Measurements from ENCODE around the gene GGTLC2. TPM values are rescaled to one million over a fixed set of nuclear protein-coding genes. Genes with fewer than 3 reads are reported as not detected.
A peak's percentile ranks its signal among the peaks of the same experiment; 100 is the strongest.

GGTLC2 gene
- total and polyA plus RNA-seq, 2 experiments from 2014 or later, result 0.37 TPM; not detected in 1

- no peaks in the 10 kb centered on the region for H3K27me3 ChIP-seq
- no peaks in the 10 kb centered on the region for H3K36me3 ChIP-seq (replicated peaks; ENCODE audit: insufficient read depth, low read depth)
- DNase-seq (ENCODE audit: low spot score), result no peak
- no peaks in the 10 kb centered on the region for H3K9me3 ChIP-seq (ENCODE audit: low read depth)
- peak overlapping the region; percentile 86 for H3K27ac ChIP-seq
- 83% methylated on average over 4 of the region's 4 CpGs for WGBS (ENCODE audit: low lambda C conversion rate, missing lambda C conversion rate)
- H4K20me1 ChIP-seq (ENCODE audit: insufficient read depth, poor library complexity, severe bottlenecking), result no peaks in the 10 kb centered on the region
- H3K9me2 ChIP-seq (replicated peaks; ENCODE audit: insufficient read depth), result no peaks in the 10 kb centered on the region
- H3K4me3 ChIP-seq, result no peak overlapping the region
- peaks cover 37% of the 10 kb centered on the region for H3K4me1 ChIP-seq (ENCODE audit: insufficient read depth)
- H2AFZ ChIP-seq, result no peak overlapping the region
- H3K4me2 ChIP-seq, result peak overlapping the region; percentile 1
- no peaks in the 10 kb centered on the region for H3K79me2 ChIP-seq
- TF ChIP-seq EZH2 (IDR thresholded peaks at IDR 0.05; ENCODE audit: borderline replicate concordance), result no peak
These were observed 36.0 kb downstream of the GGTLC2 start for GRCh38 chr22:22680396-22680795.

GRCh38 chr22:22681221-22681739 lies 36.9 kb downstream of the GGTLC2 start:
- H3K9me3 ChIP-seq (ENCODE audit: low read depth), result no peaks in the 10 kb centered on the region
- no peaks in the 10 kb centered on the region for H3K79me2 ChIP-seq
- no peaks in the 10 kb centered on the region for H3K27me3 ChIP-seq
- H3K4me3 ChIP-seq, result no peak overlapping the region
- no peak overlapping the region for H2AFZ ChIP-seq
- no peaks in the 10 kb centered on the region for H4K20me1 ChIP-seq (ENCODE audit: insufficient read depth, poor library complexity, severe bottlenecking)
- WGBS (ENCODE audit: low lambda C conversion rate, missing lambda C conversion rate), result 42% methylated on average over 3 of the region's 3 CpGs
- H3K9me2 ChIP-seq (replicated peaks; ENCODE audit: insufficient read depth), result no peaks in the 10 kb centered on the region
- H3K36me3 ChIP-seq (replicated peaks; ENCODE audit: insufficient read depth, low read depth), result no peaks in the 10 kb centered on the region
- peak overlapping the region; percentile 23 for H3K4me2 ChIP-seq
- peaks cover 37% of the 10 kb centered on the region for H3K4me1 ChIP-seq (ENCODE audit: insufficient read depth)
- peak overlapping the region; percentile 86 for H3K27ac ChIP-seq
- DNase-seq (ENCODE audit: low spot score), result peak; percentile 75
- TF ChIP-seq EZH2 (IDR thresholded peaks at IDR 0.05; ENCODE audit: borderline replicate concordance) (no peak), EZH2phosphoT487 (IDR thresholded peaks at IDR 0.05; ENCODE audit: low read depth, severe bottlenecking, unreplicated experiment) (no peak), CTCF (IDR thresholded peaks at IDR 0.05; ENCODE audit: poor library complexity) (no peak)

- TF ChIP-seq EZH2phosphoT487 (IDR thresholded peaks at IDR 0.05; ENCODE audit: low read depth, severe bottlenecking, unreplicated experiment) (no peak), EZH2 (IDR thresholded peaks at IDR 0.05; ENCODE audit: borderline replicate concordance) (no peak), CTCF (IDR thresholded peaks at IDR 0.05; ENCODE audit: poor library complexity) (no peak)
- no peaks in the 10 kb centered on the region for H3K27me3 ChIP-seq
- H3K9me3 ChIP-seq (ENCODE audit: low read depth), result no peaks in the 10 kb centered on the region
- H3K4me2 ChIP-seq, result peak overlapping the region; percentile 23
- peak overlapping the region; percentile 76 for H3K27ac ChIP-seq
- no peaks in the 10 kb centered on the region for H3K36me3 ChIP-seq (replicated peaks; ENCODE audit: insufficient read depth, low read depth)
- WGBS (ENCODE audit: low lambda C conversion rate, missing lambda C conversion rate), result 100% methylated on average over 1 of the region's 1 CpG
- H3K4me1 ChIP-seq (ENCODE audit: insufficient read depth), result peaks cover 37% of the 10 kb centered on the region
- H4K20me1 ChIP-seq (ENCODE audit: insufficient read depth, poor library complexity, severe bottlenecking), result no peaks in the 10 kb centered on the region
- no peaks in the 10 kb centered on the region for H3K79me2 ChIP-seq
- H3K4me3 ChIP-seq, result no peak overlapping the region
- H3K9me2 ChIP-seq (replicated peaks; ENCODE audit: insufficient read depth), result no peaks in the 10 kb centered on the region
- no peak for DNase-seq (ENCODE audit: low spot score)
- H2AFZ ChIP-seq, result no peak overlapping the region
These were observed 37.8 kb downstream of the GGTLC2 start for GRCh38 chr22:22682196-22682595.

DNA sequence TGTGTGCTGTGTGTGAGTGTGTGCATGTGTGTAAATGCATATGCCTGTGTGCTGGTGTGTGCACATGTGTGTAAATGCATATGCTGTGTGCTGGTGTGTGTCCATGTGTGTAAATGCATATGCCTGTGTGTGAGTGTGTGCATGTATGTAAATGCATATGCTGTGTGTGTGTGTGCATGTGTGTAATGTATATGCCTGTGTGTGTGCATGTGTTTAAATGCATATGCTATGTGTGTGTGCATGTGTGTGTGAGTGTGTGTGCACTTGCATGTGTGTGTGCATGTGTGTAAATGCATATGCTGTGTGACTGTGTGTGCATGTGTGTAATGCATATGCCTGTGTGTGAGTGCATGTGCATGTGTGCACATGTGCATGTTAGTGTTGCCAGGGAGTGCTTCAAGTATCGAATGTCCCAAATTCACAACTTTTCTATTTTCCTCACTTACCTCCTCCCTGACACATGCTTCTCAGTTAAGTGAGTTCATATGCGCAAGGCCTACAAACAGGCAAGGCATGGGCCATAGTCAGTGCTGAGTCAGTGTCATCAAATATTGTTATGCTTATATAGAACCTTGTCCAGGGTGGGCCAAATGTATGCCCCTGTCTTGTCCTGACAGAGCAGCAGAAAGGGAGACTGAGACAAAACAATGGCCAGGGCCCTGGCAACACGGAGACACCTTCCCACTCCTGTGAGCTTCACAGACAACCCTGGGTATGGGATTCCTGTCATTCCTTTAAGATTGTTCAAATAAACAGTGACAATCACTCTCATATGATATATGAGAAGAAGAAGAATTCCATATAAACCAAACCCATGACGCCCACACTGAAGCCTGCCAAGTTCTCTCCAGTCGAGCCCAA lies 38.6 kb downstream of the GGTLC2 start:
- H3K9me2 ChIP-seq (replicated peaks; ENCODE audit: insufficient read depth), result no peaks in the 10 kb centered on the region
- H2AFZ ChIP-seq, result no peak overlapping the region
- no peak overlapping the region for H3K4me3 ChIP-seq
- DNase-seq (ENCODE audit: low spot score), result no peak
- no peaks in the 10 kb centered on the region for H3K9me3 ChIP-seq (ENCODE audit: low read depth)
- no peaks in the 10 kb centered on the region for H3K36me3 ChIP-seq (replicated peaks; ENCODE audit: insufficient read depth, low read depth)
- H3K4me1 ChIP-seq (ENCODE audit: insufficient read depth), result peaks cover 37% of the 10 kb centered on the region
- no peaks in the 10 kb centered on the region for H3K27me3 ChIP-seq
- no peak for TF ChIP-seq EZH2 (IDR thresholded peaks at IDR 0.05; ENCODE audit: borderline replicate concordance)
- TF ChIP-seq CTCF (IDR thresholded peaks at IDR 0.05; ENCODE audit: poor library complexity), result no peak
- TF ChIP-seq EZH2phosphoT487 (IDR thresholded peaks at IDR 0.05; ENCODE audit: low read depth, severe bottlenecking, unreplicated experiment), result no peak
- no peaks in the 10 kb centered on the region for H4K20me1 ChIP-seq (ENCODE audit: insufficient read depth, poor library complexity, severe bottlenecking)
- H3K4me2 ChIP-seq, result no peak overlapping the region
- H3K79me2 ChIP-seq, result no peaks in the 10 kb centered on the region
- 68% methylated on average over 5 of the region's 5 CpGs for WGBS (ENCODE audit: low lambda C conversion rate, missing lambda C conversion rate)
- H3K27ac ChIP-seq, result peak overlapping the region; percentile 69
